Measurements from ENCODE around the gene NBAS.
"Not testable (repeated sequence)": the region's sequence is repeated elsewhere in the genome, so short reads cannot be mapped to it uniquely, and the experiment has no call there.

NBAS gene

DNA sequence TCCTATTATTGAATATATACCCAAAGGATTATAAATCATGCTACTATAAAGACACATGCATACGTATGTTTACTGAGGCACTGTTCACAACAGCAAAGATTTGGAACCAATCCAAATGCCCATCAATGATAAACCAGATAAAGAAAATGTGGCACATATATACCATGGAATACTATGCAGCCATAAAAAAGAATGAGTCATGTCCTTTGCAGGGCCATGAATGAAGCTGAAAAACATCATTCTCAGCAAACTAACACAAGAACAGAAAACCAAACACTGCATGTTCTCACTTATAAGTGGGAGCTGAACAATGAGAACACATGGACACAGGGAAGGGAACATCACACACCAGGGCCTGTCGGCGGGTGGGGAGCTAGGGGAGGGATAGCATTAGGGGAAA, 310.2 kb downstream of the NBAS start:
- DNase-seq, result not testable (repeated sequence)

- DNase-seq, result no peak
Observed at GRCh38 chr2:15246870-15247269, 314.3 kb downstream of the NBAS start.

DNA sequence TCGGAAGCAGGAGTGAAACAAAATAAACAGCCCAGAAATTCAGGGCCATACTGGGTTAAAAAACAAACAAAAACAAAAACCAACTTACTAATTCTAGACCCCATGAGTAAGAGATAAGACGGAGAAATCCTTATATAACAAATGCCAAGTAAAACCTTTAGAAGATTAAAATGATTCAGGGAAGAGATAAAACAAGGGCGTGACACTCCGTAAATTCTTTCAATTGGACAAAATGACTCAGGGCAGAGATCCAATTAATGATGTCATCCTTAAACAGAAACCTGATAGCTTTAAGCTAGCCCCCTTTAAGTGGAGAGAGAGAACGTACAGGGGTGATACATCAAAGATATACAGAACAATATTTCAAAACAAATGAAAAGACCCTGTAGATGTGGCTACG, 317.4 kb downstream of the NBAS start:
- DNase-seq, result peak; percentile 3

- DNase-seq, result no peak
Observed at GRCh38 chr2:15242936-15243461, 318.1 kb downstream of the NBAS start.

DNA sequence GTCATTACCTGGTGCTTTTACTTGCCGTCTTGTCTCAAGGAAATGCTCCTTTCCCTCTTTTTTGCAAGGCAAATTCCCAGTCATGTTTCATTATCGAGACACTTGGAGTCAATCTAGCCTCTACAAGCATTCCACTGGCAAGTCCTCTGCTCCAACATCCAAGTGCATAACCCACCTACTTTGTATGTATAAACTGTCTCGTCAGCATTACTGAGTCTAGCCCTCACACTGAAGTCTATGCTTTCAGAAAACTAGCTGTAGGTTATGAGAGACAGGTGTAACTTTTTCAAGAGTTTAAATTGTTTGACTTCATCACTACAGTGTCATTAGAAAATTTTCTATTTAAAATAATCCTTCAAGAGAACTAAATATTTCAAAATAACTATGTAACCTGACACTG, 319.2 kb downstream of the NBAS start:
- DNase-seq, result no peak

GRCh38 chr2:15241201-15241600, 319.9 kb downstream of the NBAS start:
- no peak for DNase-seq

- DNase-seq, result no peak
Observed at GRCh38 chr2:15238028-15238427, 323.1 kb downstream of the NBAS start.

DNA sequence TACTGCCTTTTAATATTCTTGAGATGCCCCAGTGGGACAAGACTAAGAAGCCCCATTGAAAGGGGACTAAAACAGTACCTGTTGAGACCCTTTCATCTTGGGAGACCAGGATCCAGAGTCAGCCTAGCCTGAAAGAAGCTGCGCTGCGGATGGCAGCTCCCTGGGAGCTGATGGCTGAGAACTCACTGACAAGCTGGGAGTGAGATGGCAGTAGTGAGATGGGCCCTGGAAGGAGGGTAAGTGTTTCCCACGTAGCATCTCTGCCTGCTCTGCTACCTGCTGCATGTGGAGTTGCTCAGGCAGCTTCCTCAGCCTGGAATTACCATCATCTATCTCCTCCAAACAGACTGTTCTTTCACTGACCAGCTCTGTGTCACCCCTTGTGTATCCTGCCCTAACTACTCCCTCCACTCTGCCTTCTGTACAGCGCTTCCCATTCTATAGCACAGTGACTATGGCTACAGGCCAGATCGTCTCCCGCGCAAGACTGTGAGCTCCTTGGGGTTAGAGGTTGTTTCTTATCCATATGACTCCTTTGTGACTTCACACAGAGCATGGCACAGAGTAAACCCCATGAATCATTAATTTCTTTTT, 330.4 kb downstream of the NBAS start:
- no peak for DNase-seq

- DNase-seq, result no peak
Observed at GRCh38 chr2:15226661-15227060, 334.5 kb downstream of the NBAS start.

DNA sequence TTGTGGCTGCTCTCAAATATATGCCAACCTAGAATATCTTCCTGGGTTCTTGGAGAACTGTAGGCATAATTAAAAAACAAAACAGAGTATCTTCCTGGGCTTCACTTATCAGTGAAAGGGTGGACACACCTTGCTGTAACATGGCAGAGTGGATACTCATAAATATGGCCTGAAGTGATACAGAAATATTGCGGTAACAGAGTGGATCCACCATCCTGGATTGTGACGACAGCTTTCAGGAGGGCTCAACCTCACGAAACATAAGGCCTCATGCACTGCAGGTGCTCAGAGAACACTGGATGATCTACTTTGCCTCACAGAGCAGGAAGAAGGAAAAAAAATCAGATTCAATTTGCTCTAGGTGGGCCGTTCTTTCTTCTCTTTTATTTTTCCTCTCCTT, 336.0 kb downstream of the NBAS start:
- no peak for DNase-seq

- DNase-seq, result no peak
Observed at GRCh38 chr2:15224641-15225040, 336.5 kb downstream of the NBAS start.

GRCh38 chr2:15223887-15224286, 337.2 kb downstream of the NBAS start:
- DNase-seq, result no peak

GRCh38 chr2:15222856-15223255, 338.3 kb downstream of the NBAS start:
- DNase-seq, result no peak

- DNase-seq, result no peak
Observed at GRCh38 chr2:15220603-15221002, 340.5 kb downstream of the NBAS start.

DNA sequence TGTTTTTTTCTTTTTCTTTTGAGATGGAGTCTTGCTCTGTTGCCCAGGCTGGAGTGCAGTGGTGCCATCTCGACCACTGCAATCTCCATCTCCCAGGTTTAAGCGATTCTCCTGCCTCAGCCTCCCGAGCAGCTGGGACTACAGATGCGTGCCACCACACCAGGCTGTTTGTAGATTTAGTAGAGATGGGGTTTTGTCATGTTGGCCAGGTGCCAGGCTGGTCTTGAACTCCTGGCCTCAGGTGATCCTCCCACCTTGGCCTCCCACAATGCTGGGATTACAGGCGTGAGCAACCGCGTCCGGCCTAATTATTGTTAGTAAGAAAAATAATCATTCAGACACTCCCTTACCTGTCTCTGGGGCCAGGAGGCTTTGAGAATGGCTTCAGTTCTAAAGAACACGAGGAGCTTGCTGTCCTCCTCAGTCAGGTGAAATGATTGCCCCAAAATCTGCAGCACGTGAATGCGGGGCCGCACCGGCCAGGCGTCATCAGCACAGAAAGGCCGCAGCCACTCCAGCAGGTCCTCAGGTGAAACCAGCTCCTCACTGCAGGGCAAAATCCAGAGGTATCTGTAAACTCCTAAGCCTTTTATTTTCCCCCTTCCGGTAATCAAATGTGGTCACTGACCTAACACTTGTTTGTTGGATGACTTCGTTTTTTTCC, 342.6 kb downstream of the NBAS start:
- DNase-seq, result no peak

- no peak for DNase-seq
Observed at GRCh38 chr2:15212249-15212648, 348.9 kb downstream of the NBAS start.

GRCh38 chr2:15210542-15210941, 350.6 kb downstream of the NBAS start:
- not testable (repeated sequence) for DNase-seq

DNA sequence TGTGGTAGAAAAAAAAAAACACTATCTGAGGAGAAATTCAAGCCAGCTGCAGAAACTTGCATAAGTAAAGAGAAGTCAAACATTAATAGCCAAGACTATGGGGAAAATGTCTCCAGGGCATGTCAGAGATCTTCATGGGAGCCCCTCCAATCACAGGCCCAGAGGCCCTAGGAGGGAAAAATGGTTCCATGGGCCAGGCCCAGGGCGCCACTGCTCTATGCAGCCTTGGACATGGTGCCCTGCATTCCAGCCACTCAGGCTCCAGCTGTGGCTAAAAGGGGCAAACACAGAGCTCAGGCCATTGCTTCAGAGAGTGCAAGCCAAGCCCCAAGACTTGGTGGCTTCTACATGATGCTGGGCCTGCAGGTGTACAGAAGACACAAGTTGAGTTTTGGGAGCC, 354.7 kb downstream of the NBAS start:
- DNase-seq, result no peak

- DNase-seq, result no peak
Observed at GRCh38 chr2:15205562-15205961, 355.6 kb downstream of the NBAS start.

DNA sequence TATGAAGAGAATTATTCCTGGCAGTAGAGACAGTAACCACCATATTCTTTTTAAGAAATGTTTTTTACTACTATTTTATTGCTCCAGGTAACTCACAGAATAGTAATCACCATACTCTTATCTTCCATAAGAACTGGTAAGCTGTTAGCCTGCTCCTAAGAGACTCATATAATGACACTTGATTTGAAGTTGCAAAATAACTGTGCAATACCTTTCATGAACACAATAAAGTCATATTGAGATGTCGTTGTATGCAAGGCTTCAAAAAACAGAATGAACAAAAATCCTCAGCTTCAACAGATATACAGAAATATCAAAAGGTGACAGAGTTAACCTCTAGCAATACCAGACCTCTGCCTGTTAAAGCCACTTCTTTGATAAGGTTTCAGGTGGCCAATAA, 360.1 kb downstream of the NBAS start:
- no peak for DNase-seq

DNA sequence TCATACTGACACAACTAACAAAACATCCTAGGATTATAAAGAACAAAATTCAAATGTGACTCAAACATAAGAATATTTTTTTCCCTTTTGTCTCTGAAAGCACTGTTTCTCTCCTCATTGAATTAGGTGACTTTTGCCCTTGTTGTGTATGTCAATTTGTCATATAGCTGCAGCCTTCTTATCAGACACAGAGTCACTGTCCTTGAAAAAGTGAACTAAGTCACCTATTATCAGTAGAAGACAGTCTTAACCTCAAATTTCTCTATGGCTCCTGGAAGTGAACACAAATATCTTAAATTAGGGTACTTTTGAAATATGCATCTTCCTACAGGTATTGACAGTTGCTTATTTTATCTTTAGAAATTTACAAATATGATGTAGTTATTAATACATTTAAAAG, 360.6 kb downstream of the NBAS start:
- DNase-seq, result no peak

DNA sequence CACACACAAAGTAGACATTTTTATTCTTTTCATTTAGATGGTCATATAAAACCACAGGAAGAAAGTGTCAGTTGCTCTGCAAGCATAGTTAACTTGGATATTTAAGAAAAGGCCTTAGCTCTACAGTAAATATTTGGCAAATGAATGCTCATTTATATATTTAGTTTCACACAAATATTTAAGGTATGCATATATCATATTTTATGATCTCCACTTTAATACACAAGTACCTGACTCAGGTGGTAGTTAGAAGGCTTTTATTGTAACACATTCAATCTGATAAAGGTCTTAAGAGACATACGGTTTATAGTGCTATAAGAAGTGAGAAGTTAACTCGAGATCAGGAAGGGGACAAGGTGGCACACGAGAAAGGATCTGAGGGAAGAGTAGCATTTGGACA, 363.1 kb downstream of the NBAS start:
- no peak for DNase-seq

DNA sequence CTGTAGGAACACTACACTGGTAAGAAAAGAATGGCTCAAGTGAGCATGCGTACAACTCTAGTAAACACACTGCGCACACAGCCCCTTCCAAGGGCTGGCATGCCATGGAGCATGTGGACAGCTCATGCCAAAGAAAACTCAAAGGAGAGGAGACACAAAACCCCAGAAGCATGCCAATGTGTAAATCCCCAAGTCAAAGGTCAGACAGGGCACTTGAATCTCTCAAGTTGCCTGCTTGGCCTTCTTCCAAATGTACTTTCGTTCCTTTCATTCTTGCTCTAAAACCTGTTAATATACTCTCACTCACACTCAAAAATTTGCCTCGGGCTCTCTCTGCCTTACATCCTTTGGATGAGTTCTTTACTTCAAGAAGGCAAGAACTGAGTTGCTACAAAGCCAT, 365.3 kb downstream of the NBAS start:
- no peak for DNase-seq

DNA sequence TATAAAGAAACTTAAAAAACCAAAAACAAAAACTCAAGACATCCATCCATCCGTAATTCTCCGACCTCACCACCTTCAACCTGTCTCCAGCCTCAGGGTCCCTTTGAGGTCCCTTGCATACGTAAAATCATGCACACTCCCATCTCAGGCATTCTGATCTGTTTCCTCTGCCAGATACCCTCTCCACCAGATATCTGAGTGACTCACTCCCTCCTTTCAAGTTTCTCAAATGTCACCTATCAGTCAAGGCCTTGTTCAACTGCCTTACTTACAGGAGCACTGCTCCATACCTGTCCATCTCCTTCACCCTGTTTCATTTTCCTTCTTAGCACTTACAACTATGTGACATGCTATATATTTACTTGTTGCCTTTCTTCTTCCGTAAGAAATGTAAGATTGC, 369.3 kb downstream of the NBAS start:
- DNase-seq, result no peak

DNA sequence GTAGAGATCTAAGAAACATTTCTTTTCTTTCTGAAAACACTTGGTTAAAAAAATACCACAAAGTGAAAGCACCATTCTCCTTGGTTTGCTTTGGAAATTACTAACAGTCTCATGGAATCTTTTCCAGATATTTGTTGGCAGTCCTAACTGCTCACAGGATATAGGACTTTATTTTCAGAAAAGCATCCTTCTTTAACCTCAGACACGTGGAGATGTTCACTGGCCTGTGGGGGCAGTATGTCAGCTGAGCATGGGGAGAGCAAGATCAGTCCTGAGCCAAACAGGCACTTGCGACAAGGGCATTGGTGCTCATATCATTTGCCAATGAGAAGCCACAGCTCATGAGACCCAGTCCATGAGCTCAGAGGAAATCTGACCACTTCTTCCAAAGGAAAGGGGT, 371.9 kb downstream of the NBAS start:
- DNase-seq, result no peak

All from NCI-H2029 (cell line).